SK-N-DZ (cell line): ENCODE results near the gene PARVA.

Experiments used
- DNase-seq: peaks from one replicate; pipeline ENCODE4 v3.0.0-alpha.2; 2015; ENCODE audit warnings: low spot score

PARVA gene

GRCh38 chr11:12430954-12431595, 53.7 kb downstream of the PARVA start:
- no peak for DNase-seq

- no peak for DNase-seq
Observed at GRCh38 chr11:12432507-12432906, 55.1 kb downstream of the PARVA start.

GRCh38 chr11:12433121-12433520, 55.8 kb downstream of the PARVA start:
- DNase-seq = no peak

- DNase-seq = peak; percentile 88
Observed at GRCh38 chr11:12433571-12434324, 56.4 kb downstream of the PARVA start.

GRCh38 chr11:12434325-12434654, 56.9 kb downstream of the PARVA start:
- DNase-seq = peak; percentile 52

- no peak for DNase-seq
Observed at GRCh38 chr11:12435264-12435663, 57.9 kb downstream of the PARVA start.

GRCh38 chr11:12436266-12436665, 58.9 kb downstream of the PARVA start:
- no peak for DNase-seq

GRCh38 chr11:12438291-12438690, 60.9 kb downstream of the PARVA start:
- DNase-seq = no peak

GRCh38 chr11:12439615-12440014, 62.2 kb downstream of the PARVA start:
- no peak for DNase-seq

- no peak for DNase-seq
Observed at GRCh38 chr11:12440565-12440964, 63.2 kb downstream of the PARVA start.

GRCh38 chr11:12441231-12441861, 64.0 kb downstream of the PARVA start:
- no peak for DNase-seq

- DNase-seq = no peak
Observed at GRCh38 chr11:12444601-12445000, 67.2 kb downstream of the PARVA start.

- DNase-seq = no peak
Observed at GRCh38 chr11:12445001-12445400, 67.6 kb downstream of the PARVA start.

- no peak for DNase-seq
Observed at GRCh38 chr11:12446863-12447262, 69.5 kb downstream of the PARVA start.

- no peak for DNase-seq
Observed at GRCh38 chr11:12448131-12448939, 71.0 kb downstream of the PARVA start.

GRCh38 chr11:12449961-12450715, 72.8 kb downstream of the PARVA start:
- no peak for DNase-seq

GRCh38 chr11:12451179-12451814, 73.9 kb downstream of the PARVA start:
- DNase-seq = peak; percentile 98

- DNase-seq = no peak
Observed at GRCh38 chr11:12453243-12453642, 75.9 kb downstream of the PARVA start.

- no peak for DNase-seq
Observed at GRCh38 chr11:12454782-12455181, 77.4 kb downstream of the PARVA start.

GRCh38 chr11:12455938-12456337, 78.6 kb downstream of the PARVA start:
- DNase-seq = no peak
